ENCODE data around the gene SH2D6.
"Not testable (repeated sequence)": the region's sequence is repeated elsewhere in the genome, so short reads cannot be mapped to it uniquely, and the experiment has no call there.

Gene SH2D6

DNA sequence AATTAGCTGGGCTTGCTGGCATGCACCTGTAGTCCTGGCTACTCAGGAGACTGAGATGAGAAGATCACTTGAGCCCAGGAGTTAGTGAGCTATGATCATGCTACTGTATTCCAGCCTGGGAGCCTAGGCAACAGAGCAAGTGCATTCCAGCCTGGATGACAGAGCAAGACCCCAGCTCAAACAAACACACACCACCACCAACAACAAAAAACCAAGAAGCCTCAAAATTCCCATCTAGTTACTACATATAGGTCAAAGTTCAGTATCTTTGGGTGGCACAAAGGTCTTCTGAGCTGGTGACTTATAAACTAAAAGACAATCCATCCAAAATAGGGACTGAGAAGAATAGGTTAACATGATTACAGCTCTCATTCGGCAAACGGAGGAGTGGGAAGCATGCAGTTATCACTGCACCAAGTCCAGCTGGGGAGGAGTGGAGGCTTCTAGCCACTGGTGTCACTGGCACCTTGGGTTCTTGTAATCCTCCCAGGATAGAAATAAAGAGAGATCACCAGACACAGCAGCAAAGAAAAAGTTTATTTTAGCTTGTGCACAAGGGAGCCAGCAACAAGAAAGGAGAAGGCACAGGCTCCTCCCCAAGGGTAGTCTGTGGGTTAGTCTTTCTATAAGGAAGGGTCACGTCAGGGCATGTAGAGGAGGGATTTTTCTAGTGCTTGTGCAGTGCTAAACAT lies 57.4 kb downstream of the SH2D6 start:
- no peak for DNase-seq

DNA sequence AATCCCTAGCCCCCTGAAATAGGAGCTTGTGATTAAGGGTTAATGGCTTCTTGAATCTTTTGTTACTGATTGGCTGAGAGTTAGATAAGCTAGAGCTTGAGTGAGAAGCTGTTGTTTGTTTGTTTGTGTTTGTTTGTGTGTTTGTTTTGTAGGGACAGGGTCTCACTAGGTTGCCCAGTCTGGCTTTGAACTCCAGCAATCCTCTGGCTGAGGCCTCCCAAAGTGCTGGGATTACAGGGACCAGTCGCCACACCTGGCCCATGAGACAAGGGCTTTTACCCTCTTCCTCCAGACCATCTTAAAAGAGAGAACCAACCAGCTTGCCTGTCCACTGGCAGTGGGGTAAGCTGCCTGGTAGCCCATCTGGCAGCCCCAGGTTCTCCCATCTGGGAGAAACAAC lies 58.1 kb downstream of the SH2D6 start:
- no peak for DNase-seq

DNA sequence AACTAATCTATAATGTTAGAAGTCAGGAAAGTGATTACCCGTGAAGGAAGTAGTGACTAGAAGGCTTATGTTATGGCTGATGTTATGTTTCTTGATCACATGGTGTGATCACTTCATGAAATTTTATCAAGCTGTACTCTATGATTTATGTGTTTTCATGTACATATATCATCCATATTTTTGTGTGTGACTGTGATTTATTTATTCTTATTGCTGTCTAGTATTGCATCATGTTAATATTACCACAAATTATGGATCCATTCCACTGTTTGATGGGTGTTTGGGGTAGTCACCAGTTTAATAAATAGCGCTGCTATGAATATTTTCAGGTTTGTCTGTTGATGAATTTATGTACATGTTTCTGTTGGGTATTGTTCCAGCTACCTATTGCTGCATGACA lies 59.4 kb downstream of the SH2D6 start:
- DNase-seq, result no peak

DNA sequence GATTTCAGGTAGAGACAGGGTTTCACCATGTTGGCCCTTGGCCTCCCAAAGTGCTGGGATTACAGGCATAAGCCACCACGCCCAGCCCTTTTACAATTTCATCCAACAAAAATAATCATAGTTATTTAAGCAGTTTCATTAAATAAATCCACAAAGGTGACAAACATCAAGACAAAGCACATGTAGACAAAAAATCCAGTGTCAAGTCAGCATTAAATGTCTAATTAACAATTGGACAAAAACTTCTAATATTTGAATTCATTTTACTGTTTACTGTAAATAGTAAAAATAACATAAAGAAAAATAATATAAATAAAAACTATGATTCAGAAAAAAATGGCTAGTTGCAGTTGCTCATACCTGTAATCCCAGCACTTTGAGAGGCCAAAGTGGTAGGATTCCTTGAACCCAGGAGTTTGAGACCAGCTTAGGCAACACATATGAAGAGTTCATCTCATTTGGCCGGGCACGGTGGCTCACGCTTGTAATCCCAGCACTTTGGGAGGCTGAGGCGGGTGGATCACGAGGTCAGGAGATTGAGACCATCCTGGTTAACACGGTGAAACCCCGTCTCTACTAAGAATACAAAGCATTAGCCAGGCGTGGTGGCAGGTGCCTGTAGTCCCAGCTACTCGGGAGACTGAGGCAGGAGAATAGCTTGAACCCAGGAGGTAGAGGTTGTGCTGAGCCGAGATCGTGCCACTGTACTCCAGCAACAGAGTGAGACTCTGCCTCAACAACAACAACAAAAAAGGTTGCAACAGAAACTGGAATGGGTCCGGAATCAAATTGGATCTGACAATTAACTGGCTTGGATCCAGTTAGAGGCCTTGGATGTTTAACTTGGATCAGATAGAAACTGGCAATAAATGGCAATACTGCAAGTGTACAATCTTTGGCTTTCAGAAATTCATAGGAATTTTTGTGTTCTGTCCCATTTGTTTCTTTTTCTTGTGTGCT lies 63.6 kb downstream of the SH2D6 start:
- no peak for DNase-seq

DNA sequence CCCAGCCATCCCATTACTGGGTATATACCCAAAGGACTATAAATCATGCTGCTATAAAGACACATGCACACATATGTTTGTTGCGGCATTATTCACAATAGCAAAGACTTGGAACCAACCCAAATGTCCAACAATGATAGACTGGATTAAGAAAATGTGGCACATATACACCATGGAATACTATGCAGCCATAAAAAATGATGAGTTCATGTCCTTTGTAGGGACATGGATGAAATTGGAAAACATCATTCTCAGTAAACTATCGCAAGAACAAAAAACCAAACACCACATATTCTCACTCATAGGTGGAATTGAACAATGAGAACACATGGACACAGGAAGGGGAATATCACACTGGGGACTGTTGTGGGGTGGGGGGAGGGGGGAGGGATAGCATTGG lies 66.1 kb downstream of the SH2D6 start:
- DNase-seq, result not testable (repeated sequence)

DNA sequence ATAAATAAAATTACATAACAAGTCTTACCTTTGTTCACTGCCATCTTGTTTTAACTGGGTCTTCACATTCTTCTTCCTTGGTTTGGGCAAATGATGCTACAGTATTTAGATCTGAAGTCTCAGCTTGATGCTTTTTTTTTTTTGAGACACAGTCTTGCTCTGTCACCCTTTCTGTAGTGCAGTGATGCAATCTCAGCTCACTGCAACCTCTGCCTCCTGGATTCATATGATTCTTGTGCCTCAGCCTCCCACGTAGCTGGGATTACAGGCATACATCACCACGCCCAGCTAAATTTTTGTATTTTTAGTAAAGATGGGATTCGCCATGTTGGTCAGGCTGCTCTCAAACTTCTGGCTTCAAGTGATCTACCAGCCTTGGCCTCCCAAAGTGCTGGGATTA lies 67.3 kb downstream of the SH2D6 start:
- no peak for DNase-seq

All from NCI-H2107 (cell line).